Gastroesophageal sphincter (tissue), 3 donors: ENCODE measurements around the gene SLIT3.

Source experiments
- CTCF ChIP-seq, 4 experiments: fragments of 200-600 bp in 2 of 4; fragments of 450-650 bp in 2 of 4; sonication (generic) in 1 of 4; IDR thresholded peaks; one replicate each; pipeline ENCODE4 v1.5.1; 2017 to 2019; ENCODE audit warnings: antibody characterized with exemption in 4 of 4, mild to moderate bottlenecking in 2 of 4, moderate library complexity in 2 of 4
- EP300 ChIP-seq: sonication (generic); formaldehyde crosslinking; IDR thresholded peaks from one replicate; pipeline ENCODE4 v1.6.1; 2017; ENCODE audit warnings: antibody characterized with exemption, mild to moderate bottlenecking
- POLR2A ChIP-seq, 2 donors: fragments of 450-650 bp; IDR thresholded peaks; one replicate each; pipeline ENCODE4 v1.6.1; 2017; ENCODE audit warnings: antibody characterized with exemption in 2 of 2, mild to moderate bottlenecking in 2 of 2, moderate library complexity in 1 of 2

GRCh38 chr5:169085212-169085611 is 215.7 kb downstream of the SLIT3 start:
- TF ChIP-seq CTCF (IDR thresholded peaks at IDR 0.05) (no peak), EP300 (no peak), POLR2A (IDR thresholded peaks at IDR 0.05) (no peak)
